GM19043 (cell line): Measurements from ENCODE around the gene DOCK2.

ENCODE experiments used
- ATAC-seq: cut with Tn5 transposase; IDR thresholded peaks from one replicate; pipeline ENCODE4 v1.9.1; 2021; ENCODE audit warnings: low read depth; ENCODE audit not compliant: unreplicated experiment

Gene DOCK2

DNA sequence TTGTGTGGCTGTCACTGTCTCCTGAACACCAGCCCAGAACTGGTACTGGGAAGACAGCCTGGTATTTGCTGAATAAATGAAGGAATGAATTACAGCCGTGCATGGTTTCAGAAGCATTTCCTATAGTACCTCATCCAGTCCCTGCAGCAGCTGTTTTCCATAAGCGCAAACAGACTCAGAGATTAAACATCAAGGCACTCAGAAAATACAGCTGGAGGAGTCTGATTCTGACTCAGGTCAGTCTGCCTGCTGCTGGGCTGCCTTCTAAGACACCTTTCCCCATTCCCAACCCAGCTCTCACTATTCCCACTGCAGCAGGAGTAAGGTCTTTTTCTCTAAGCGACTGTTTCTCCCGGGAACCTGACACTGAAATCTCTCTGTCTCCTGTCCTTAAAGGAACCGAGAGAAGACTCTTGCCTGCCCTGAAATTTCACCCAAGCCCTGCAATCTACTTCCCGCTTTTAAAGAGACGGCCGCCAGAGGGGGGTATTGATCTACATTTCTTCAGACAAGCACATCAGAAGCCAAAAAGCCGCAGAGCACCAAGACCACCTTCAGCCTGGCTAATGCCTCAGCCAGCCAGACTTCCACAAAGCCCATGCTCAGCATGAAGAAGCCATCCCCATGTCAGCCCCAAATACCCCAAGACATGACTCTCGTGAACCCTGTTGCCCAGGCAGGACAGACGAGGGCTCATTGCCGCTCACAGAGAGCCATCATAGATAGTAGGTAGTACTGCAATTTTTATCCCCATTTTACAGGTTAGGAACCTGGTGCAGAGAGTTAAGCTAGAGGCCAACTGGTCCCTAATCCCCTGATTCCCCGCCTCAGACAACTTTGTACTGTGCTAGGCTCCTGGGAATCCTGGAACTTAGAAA lies 463.2 kb downstream of the DOCK2 start:
- no peak for ATAC-seq

DNA sequence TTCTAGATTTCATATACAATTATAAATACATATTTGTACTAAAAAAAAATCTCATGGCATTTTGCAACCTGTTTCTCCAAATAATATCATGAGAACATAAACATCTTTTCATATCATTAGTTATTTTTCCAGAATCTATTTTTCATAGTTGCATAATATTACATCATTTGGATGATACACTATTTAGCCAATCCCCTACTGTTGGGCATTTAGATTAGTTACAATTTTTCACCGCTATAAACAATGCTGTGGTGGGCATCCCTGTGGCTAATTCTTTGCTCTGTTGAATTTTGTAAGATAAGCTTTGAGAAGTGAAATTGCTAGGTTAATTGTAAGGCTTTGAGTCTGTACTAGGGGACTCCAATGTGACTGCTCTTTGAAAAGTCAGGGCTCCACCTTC lies 466.4 kb downstream of the DOCK2 start:
- no peak for ATAC-seq

DNA sequence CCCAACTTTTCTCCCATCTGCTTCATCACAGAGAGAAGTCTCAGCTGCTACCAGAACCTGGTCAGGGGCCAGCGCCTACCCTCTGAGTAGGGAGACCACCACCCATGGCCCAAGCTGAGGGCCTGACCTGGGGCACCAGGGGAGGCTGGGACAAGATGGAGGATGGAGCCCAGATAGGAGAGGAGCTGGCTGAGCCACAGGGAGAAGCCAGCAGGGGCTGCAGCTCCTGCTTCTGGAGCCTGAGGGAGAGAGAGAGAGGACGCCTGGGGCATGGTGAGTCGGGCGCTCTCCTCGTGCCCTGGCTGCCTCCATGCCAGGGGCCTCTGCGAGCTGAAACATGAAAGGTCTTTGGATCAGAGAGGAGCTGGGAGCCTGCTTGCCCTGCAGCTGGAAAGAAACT lies 467.2 kb downstream of the DOCK2 start:
- ATAC-seq: no peak

DNA sequence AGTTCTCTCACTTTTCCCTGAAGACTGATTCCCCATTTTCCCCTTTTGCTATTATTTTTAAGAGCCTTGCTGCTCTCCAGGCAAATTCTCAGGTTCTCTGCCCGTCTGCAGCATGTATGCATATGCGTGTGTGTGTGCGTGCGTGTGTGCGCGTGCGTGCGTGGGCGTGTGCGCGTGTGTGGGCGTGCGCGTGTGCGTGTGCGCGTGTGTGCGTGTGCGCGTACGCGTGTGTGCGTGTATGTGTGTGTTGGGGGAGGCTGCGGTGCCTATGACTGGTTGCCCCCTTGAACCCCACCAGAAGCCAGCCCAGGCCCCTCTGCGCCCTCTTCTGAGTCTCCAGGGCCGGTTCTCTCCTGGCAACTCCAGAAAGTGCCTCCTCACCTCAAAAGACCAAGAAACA lies 467.6 kb downstream of the DOCK2 start:
- no peak for ATAC-seq

DNA sequence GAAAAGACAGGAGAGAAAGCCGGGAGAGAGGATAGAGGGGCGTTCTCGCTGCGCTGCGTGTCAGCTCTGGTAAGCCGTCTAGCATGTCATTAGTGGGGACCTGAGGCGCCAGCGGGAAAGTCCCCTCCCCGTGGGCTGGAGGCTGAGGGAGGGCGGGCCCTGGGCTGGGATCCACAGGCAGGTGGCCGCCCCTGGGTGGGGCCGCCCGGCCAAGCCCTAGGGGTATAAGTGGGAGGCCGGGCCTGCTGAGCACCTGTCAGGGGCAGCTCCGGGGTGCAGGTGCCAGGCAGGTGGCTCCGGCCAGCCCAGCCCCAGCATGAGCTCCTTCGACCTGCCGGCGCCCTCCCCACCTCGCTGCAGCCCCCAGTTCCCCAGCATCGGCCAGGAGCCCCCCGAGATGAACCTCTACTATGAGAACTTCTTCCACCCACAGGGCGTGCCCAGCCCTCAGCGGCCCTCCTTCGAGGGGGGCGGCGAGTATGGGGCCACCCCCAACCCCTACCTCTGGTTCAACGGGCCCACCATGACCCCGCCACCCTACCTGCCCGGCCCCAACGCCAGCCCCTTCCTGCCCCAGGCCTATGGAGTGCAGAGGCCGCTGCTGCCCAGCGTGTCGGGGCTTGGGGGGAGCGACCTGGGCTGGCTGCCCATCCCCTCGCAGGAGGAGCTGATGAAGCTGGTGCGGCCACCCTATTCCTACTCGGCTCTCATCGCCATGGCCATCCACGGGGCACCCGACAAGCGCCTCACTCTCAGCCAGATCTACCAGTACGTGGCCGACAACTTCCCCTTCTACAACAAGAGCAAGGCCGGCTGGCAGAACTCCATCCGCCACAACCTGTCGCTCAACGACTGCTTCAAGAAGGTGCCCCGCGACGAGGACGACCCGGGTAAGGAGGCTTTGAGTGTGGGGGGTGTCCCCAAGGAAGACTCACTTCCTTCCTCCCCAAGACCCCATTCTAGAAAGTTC lies 468.9 kb downstream of the DOCK2 start, which contains the start of gene FOXI1:
FOXI1 (plus strand) TSS at position 256 of the 970 bp plus-strand sequence; CDS start at position 317, 61 bp downstream.
- ATAC-seq: no peak

DNA sequence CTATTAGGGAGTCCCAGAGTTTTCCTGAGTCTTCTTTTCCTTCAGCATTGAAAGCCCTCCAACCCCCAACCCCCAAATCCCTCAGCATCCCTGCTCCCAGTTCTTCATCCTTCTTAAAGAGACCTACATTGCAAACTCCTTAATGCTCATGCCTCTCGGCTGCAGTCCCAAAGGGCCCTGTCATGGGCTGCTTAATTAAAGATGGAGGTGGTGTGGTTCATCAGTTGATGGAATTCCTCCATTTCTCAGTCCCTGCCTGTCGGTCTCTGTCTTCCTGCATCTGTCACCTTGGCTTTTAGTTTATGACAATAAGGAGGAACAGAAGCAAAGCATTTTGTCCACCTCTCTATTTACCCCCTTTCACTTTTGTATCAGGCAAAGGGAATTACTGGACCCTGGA lies 470.6 kb downstream of the DOCK2 start:
- no peak for ATAC-seq

DNA sequence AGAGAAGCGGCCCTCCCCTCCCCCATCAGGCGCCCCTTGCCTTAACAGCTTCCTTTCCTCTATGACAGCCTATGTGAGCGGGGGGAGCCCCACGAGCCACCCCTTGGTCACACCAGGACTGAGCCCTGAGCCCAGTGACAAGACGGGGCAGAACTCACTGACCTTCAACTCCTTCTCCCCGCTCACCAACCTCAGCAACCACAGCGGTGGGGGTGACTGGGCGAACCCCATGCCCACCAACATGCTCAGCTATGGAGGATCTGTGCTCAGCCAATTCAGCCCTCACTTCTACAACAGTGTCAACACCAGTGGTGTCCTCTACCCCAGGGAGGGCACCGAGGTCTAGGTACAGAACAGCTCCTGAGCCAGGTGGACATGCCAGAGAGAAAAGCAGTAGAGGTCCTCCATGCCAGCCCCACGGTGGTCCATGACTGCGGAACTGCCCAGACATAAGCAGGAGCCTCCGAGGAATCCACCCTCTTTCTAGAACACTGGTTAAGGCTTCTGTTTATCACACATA lies 471.3 kb downstream of the DOCK2 start:
- no peak for ATAC-seq

DNA sequence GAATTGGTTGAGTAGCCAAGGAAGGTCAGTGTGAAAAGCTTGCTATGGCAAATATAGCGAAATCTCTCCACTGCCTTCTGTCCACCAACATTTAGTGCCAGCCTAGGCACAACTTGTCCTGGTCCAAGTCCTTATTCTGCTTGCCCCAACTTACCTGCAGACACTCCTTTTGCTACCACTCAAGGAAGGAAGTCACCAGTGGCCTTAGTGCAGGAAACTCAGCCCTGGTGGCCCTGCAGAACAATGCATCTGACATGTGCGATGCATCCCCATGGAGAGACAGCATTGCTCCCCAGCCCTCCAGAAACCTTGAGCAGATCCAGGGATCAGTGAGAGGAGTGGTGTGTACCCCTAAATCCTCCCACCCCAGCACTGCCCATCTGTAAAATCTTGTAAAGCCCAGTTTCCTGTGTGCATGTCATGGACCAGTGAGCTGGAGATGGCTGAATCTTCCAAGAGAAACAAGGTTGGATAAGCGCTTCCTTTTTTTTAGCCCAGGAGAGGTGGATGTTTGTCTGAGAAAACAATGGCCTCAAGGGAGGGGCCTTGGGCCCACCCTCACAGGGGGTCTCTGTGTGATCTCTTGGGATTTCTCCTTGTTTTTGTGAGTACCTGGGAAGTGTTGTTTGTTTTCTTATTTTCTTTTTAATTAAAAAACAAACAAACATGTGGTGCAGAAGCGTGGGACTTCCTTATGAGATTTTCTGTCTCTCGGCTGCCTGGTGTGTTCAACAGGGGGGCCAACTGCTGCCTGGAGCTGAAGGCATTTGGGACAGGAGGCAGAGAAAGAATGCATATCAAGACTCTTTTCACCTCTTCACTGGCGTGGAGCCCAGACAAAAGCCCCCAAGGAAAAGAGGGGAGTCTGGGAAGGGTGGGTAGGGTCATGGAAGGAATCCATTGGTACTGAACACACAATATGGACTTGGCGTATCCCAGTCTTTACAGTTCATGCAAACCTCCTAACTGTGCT lies 472.3 kb downstream of the DOCK2 start:
- no peak for ATAC-seq

DNA sequence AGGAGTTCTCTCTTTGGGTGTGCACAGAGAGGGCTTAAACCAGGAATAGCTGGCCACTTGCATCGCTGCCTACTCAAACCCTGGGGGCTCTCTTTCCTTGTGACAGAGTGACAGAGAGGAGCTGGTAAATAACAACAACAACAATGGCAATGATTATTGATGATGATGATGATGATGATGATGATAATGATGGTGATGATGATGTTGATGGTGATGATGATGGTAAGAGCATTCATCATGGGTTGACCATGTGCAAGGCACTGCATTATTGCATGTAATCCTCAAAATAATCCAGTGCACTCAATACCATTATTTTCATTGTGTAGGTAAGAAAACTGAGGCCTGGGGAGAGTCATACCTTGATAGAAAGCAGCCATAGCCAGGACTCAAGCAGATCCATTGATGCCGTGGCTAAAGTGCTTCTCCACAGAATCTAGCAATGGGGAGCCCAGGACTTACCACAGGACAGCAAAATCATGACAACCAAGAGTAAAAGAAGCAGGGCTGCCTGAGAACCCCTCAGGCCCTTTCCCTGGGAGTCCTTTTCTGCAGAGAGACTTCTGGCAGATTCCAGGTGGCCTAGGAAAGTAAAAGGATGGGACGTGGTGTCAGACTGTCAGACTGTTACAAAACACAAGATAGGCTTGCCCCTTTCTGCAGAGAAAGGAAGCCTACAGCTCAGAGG lies 473.5 kb downstream of the DOCK2 start:
- no peak for ATAC-seq

DNA sequence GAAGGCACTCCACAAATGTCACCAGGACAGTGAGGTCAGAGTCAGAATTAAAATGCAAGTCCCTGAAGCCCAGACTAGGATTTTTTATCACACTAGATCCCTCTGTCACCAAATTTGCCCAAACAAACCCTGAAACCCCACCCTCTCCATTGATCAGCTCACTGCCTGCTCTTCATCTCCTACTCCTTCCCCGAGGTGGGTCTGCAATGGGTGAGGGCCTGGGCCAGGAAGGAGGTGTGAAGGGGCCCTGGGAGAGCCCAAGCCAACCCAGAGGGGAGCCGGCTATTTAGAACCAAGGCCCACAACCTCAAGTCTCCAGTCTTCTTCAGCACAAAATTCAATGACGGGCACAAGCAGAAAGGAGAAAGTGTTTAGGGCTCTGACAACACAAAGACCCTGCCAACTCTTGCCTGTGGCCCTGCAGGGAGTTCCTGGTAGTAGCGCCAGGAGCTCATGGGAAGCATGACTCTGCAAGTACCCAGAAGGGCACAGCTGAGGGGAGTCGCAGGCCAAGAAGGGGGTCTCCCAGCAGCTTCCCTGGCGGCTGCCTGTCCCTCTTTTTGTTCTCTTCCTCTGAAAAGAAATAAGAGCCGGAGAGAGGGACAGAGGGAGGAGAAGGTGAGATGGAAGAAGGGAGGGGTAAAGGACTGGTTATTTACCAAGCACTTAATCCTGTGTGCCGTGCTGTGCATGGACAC lies 474.2 kb downstream of the DOCK2 start:
- no peak for ATAC-seq

DNA sequence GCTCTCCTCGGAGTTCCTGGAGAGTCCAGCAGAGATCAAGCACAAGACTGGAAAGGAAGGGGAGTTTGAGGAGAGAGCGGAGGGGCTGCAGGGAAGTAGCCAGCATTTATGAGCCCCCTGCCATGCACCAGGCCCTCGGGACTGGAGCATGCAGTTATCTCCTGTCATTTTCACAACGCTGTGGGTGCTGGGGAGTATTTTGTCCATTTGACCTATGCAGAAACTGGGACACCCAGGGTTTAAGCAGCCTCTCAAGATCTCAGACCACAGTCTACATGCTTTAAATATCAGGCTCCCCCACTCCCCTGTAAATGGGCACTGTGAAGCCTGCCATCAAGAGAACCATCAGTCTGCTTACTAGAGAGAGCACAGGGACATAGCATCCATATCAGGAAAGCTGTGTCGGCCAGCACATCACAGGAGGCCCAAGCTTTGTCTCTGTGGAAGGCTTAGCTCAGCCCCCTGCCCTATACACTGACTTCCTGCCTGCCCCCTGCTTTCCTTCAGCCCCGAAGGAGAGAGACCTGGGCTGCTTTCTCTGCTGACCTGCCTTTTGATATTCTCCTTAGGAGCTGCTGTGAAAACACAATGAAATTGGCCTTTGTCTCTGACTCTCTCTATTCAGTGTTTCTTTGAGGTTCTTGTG lies 475.9 kb downstream of the DOCK2 start:
- ATAC-seq: no peak

DNA sequence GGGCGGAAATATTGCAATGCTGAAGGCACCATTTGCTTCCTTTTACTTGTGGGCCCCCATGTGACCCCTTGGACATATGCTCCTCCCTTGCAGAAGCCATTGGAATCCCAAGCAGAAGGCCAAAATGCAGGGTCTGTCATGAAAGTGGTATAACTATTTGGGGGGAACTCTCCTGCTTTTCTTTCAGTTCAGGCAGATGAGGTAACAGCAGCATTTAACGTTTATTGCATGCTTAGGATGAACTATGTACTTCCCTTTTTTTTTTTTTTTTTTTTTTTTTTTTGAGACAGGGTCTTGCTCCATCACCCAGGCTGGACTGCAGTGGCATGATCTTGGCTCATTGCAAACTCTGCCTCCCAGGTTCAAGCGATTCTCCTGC lies 476.4 kb downstream of the DOCK2 start:
- no peak for ATAC-seq

DNA sequence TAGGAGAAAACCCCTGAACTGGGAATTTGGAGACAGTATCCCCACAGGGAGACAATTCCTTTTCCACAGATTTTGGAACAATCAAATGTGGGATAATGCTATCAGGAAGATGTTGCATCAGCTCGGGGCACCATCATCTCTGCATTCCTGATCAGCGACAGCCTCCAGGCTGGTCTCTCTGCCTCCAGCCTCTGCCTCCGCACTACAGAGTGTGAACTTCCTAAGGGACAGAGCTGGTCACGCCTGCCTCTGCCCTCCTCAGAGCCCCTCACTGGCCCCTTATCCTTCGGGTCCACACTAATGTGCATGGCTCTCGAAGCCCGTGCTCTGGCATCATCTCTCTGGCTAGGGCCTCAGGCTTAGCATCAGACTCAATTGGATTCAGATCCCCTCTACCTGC lies 477.2 kb downstream of the DOCK2 start:
- no peak for ATAC-seq

DNA sequence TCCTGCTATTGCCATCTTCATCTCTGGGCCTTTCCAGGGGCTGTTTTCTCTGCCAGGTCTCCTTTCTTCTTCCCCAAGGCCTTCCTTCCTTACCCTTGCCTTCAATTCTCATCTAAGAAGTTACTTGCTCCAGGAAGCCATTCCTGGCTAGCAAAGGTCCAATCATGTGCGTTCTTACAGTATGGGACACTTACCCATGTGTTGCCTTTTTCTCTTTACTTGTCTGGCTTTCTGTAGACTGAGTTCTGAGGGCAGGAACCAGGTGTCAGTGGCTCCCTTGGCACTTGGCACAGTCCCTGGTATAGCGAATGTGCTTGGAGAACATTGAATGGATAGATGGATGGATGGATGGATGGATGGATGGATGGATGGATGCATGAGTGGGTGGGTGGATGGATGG lies 478.9 kb downstream of the DOCK2 start:
- no peak for ATAC-seq

DNA sequence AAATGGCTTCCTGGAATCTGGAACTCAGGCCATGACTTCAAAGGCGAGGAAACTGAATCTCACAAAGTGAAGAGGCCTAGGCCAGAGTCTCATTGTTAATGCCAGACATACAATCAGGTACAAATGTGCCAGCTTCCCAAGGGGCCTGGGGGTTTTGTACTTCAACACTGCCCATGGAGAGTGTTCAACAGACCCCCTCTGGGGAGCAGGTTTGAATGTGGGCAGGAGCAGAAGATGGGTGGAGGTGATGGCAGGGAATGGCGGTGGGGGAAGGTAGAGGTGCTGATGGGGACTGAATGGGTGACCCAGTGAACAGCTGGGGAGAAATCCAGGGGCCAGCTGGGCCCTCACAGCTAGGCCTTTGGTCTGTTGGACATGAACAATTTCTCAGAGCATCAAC lies 480.7 kb downstream of the DOCK2 start:
- no peak for ATAC-seq

DNA sequence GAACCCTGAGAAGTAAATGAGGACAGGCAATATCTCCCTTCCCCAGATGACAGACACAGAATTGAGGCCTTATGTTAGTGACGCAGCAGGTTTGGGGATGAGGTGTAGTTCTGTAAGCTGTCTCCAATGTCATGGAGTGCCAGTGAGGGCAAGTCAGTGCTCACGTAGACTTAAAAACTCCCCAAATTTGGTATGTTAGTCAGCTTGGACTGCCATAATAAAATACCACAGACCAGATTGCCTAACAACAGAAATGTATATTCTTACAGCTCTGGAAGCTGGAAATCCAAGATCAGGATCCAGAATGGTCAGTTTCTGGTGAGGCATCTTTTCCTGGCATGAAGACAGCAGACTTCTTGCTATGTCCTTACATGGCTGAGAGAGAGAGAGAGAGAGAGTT lies 483.5 kb downstream of the DOCK2 start:
- no peak for ATAC-seq

DNA sequence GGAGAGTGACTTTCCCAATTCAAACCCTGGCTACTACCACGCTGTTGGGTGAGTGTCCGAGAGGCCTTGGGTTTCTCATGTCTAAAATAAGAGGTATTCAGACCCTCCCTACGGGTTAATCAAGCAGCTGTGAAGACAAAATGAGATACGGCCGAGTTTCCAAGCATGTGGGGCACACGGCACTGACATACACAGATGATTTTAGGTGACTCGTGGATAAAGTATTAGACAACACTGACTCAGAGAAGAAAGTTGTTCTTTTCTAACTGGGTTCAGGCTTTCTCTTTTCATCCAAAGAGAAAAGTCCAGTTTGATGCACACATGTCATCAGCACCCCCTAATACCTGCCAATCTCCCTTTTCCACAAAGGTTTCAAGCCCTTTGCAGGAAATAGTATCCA lies 484.2 kb downstream of the DOCK2 start:
- no peak for ATAC-seq

DNA sequence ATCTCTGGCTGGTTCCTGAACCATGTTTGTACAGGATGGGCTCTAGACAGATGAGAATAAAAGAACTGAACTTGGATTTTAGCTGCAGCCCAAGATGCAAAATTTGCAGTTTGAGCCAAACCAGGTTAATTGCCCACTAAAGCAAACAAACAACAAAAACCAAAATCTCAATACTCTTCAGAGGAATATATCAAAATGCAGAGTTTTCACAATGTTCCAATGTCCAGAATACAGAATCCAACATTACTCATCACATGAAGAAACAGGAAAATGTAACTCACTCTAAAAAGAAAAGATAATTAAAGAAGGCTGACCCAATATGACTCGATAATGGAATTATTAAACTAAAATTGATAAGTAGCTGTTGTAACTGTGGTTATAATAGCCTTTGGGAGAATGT lies 489.0 kb downstream of the DOCK2 start:
- no peak for ATAC-seq
